ENCODE results near the gene TRIM9. TPM values are rescaled to one million over a fixed set of nuclear protein-coding genes. Genes with fewer than 3 reads are reported as not detected.

The TRIM9 gene
- total RNA-seq, 3 donors from 2014 or later: 0.72 to 8.7 (median 3.9) TPM

GRCh38 chr14:51074701-51075385, 20.1 kb downstream of the TRIM9 start:
- Histone ChIP-seq H3K9me3 (no peaks in the 10 kb centered on the region), H3K4me1 (ENCODE audit: low read depth) (peaks cover 4% of the 10 kb centered on the region), H3K36me3 (ENCODE audit: low read depth) (no peaks in the 10 kb centered on the region), H3K4me3 (no peak overlapping the region)
- ATAC-seq (no peak), DNase-seq (no peak)
- TF ChIP-seq CTCF (IDR thresholded peaks at IDR 0.05): no peak
- intact Hi-C loops (cut with DNase I, micrococcal nuclease): no loop called here

- DNase-seq: no peak
- ATAC-seq: no peak
- intact Hi-C loops (cut with DNase I, micrococcal nuclease): no loop called here
- TF ChIP-seq CTCF (IDR thresholded peaks at IDR 0.05): no peak
- H3K9me3 ChIP-seq: no peaks in the 10 kb centered on the region
- H3K4me3 ChIP-seq: no peak overlapping the region
- H3K4me1 ChIP-seq (ENCODE audit: low read depth): no peaks in the 10 kb centered on the region
- no peaks in the 10 kb centered on the region for H3K36me3 ChIP-seq (ENCODE audit: low read depth)
Measured at GRCh38 chr14:51073731-51074130, 21.2 kb downstream of the TRIM9 start.

- Histone ChIP-seq H3K4me1 (ENCODE audit: low read depth) (no peaks in the 10 kb centered on the region), H3K36me3 (ENCODE audit: low read depth) (no peaks in the 10 kb centered on the region), H3K4me3 (no peak overlapping the region), H3K9me3 (no peaks in the 10 kb centered on the region)
- intact Hi-C loops (cut with DNase I, micrococcal nuclease): no loop called here
- DNase-seq (no peak), ATAC-seq (no peak)
- TF ChIP-seq CTCF (IDR thresholded peaks at IDR 0.05): no peak
Measured at GRCh38 chr14:51072976-51073375, 21.9 kb downstream of the TRIM9 start.

- ATAC-seq (peak; percentile 40), DNase-seq (no peak)
- no peak for TF ChIP-seq CTCF (IDR thresholded peaks at IDR 0.05)
- Histone ChIP-seq H3K9me3 (no peaks in the 10 kb centered on the region), H3K4me3 (no peak overlapping the region), H3K4me1 (ENCODE audit: low read depth) (no peaks in the 10 kb centered on the region), H3K36me3 (ENCODE audit: low read depth) (no peaks in the 10 kb centered on the region)
- intact Hi-C loops (cut with DNase I, micrococcal nuclease): no loop called here
Measured at GRCh38 chr14:51071857-51072256, 23.0 kb downstream of the TRIM9 start.

GRCh38 chr14:51070726-51071125, 24.2 kb downstream of the TRIM9 start:
- no peak for TF ChIP-seq CTCF (IDR thresholded peaks at IDR 0.05)
- no peaks in the 10 kb centered on the region for H3K4me1 ChIP-seq (ENCODE audit: low read depth)
- ATAC-seq (no peak), DNase-seq (no peak)
- H3K4me3 ChIP-seq: no peak overlapping the region
- H3K36me3 ChIP-seq (ENCODE audit: low read depth): no peaks in the 10 kb centered on the region
- H3K9me3 ChIP-seq: no peaks in the 10 kb centered on the region
- intact Hi-C loops (cut with DNase I, micrococcal nuclease): no loop called here

GRCh38 chr14:51069055-51069454, 25.9 kb downstream of the TRIM9 start:
- TF ChIP-seq CTCF (IDR thresholded peaks at IDR 0.05): no peak
- Histone ChIP-seq H3K9me3 (no peaks in the 10 kb centered on the region), H3K4me3 (no peak overlapping the region), H3K4me1 (ENCODE audit: low read depth) (no peaks in the 10 kb centered on the region), H3K36me3 (ENCODE audit: low read depth) (no peaks in the 10 kb centered on the region)
- ATAC-seq (no peak), DNase-seq (no peak)
- intact Hi-C loops (cut with DNase I, micrococcal nuclease): no loop called here

Measured in mucosa of descending colon (tissue), 3 donors.